ENCODE data around the gene KRT79. TPM values are rescaled to one million over a fixed set of nuclear protein-coding genes. Genes with fewer than 3 reads are reported as not detected.

KRT79 gene
- total RNA-seq, 1 donor from 2014 or later = not detected

- no peak for DNase-seq (ENCODE audit: low spot score)
Measured at GRCh38 chr12:52771505-52771904, 62.6 kb downstream of the KRT79 start.

Other genes starting within 250 kb of the KRT79 start
- not detected for gene KRT72, start 232.8 kb downstream of the KRT79 start, total RNA-seq
- gene KRT73, start 215.8 kb downstream of the KRT79 start, total RNA-seq = not detected
- gene KRT2, start 182.1 kb downstream of the KRT79 start, total RNA-seq = not detected
- gene KRT1, start 153.9 kb downstream of the KRT79 start, total RNA-seq = 2.9 TPM
- gene KRT77, start 130.8 kb downstream of the KRT79 start, total RNA-seq = not detected
- gene KRT76, start 57.0 kb downstream of the KRT79 start, total RNA-seq = not detected
- gene KRT3, start 38.2 kb downstream of the KRT79 start, total RNA-seq = not detected
- gene KRT4, start 20.2 kb downstream of the KRT79 start, total RNA-seq = not detected
- gene KRT78, start 14.7 kb upstream of the KRT79 start, total RNA-seq = not detected
- gene KRT8, start 70.8 kb upstream of the KRT79 start, total RNA-seq = 1,446 TPM
- 564 TPM for gene KRT18, start 114.8 kb upstream of the KRT79 start, total RNA-seq
- gene EIF4B, start 172.1 kb upstream of the KRT79 start, total RNA-seq = 546 TPM
- 124 TPM for gene TNS2, start 215.8 kb upstream of the KRT79 start, total RNA-seq
- 68.4 TPM for gene SPRYD3, start 245.1 kb upstream of the KRT79 start, total RNA-seq